ENCODE data around the gene SPOCK1.
A peak's percentile ranks its signal among the peaks of the same experiment; 100 is the strongest.

Gene SPOCK1

DNA sequence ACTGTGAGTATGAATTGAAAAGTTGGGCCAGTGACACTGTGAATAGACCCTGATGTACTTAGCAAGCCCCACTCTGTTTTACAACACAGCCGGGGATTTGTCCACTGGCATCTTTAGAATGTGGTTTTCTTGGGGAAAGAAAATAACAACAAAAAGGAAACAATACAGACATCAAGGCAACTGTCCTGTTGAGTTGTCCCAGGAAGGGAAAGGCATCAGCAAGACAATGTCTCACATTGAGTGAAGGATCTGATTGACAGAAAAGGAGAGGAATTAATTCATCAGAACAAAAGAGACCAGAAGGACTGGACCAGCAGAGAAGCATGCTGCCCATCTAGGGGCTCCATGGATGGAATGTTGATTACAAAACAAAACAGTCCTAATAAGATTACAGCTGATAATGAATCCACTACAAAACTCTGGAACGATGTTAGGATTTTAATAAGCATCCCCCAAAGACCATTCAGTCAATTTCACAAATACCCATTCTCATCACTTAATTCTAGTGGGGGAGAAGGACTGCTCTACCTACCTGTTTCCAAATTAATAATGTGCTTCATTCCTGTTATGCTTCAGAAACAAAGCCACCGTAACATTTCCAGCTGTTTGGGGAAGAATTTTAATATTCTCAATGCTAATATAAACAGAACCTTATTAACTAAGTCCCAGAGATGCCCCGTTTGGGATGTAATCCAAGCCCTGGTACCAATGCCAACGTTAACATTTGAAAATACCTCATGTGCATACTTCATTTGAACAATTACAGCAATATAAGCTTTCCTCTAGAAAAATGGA lies 298.0 kb downstream of the SPOCK1 start:
- TF ChIP-seq, protein P1, sequence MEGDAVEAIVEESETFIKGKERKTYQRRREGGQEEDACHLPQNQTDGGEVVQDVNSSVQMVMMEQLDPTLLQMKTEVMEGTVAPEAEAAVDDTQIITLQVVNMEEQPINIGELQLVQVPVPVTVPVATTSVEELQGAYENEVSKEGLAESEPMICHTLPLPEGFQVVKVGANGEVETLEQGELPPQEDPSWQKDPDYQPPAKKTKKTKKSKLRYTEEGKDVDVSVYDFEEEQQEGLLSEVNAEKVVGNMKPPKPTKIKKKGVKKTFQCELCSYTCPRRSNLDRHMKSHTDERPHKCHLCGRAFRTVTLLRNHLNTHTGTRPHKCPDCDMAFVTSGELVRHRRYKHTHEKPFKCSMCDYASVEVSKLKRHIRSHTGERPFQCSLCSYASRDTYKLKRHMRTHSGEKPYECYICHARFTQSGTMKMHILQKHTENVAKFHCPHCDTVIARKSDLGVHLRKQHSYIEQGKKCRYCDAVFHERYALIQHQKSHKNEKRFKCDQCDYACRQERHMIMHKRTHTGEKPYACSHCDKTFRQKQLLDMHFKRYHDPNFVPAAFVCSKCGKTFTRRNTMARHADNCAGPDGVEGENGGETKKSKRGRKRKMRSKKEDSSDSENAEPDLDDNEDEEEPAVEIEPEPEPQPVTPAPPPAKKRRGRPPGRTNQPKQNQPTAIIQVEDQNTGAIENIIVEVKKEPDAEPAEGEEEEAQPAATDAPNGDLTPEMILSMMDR (IDR thresholded peaks at IDR 0.05; ENCODE audit: low read depth, low read length), result no peak
- H3K4me3 ChIP-seq (replicated peaks in 1 of 2; ENCODE audit: low read depth in 2 of 2, low read length in 2 of 2), result no peak overlapping the region
- no peak for DNase-seq (ENCODE audit: low read depth in 2 of 2)

DNA sequence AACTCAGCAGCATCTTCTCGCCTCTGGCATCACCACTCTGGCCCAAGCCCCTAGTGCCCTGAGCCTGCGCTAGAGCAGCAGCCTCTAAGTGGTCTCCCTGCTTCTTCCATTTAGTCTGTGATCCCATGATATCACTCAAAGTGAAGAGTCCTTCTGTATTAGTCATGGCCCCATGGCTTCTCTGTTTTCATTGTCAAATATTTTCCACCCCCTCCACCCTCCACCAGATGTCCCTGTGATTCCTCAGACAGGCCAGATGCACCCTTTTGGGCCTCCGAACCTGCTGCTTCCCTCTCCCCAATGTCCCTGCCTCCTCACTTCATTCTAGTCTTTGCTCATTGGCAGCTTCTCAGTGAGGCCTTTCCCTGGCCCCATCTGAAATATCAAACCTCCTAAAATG lies 299.2 kb downstream of the SPOCK1 start:
- peak; percentile 28 to 79 for DNase-seq (ENCODE audit: low read depth in 2 of 2)
- TF ChIP-seq, protein P1 (IDR thresholded peaks at IDR 0.05; ENCODE audit: low read depth, low read length), result peak; percentile 27
- no peak overlapping the region for H3K4me3 ChIP-seq (replicated peaks in 1 of 2; ENCODE audit: low read depth in 2 of 2, low read length in 2 of 2)

DNA sequence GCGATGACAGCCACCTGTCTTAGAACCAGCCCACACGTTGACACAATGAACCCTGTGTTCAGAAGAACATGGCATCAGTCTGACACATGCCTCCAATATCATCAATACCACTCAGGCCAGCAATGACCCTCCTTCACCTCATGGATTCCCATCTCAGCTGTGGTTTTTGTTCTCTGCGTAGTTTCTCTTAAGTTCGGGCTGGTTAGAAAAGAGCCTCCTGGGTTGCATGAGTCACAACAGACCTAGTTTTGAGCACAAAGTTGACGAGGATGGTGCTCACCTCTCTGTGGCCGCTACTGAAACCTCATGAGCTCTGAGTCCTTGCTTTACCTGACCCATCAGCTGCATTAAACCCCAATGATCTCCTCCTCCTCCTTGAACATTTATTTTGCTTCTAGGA lies 299.9 kb downstream of the SPOCK1 start:
- no peak for DNase-seq (ENCODE audit: low read depth in 2 of 2)
- no peak overlapping the region for H3K4me3 ChIP-seq (replicated peaks in 1 of 2; ENCODE audit: low read depth in 2 of 2, low read length in 2 of 2)
- TF ChIP-seq, protein P1 (IDR thresholded peaks at IDR 0.05; ENCODE audit: low read depth, low read length), result no peak

DNA sequence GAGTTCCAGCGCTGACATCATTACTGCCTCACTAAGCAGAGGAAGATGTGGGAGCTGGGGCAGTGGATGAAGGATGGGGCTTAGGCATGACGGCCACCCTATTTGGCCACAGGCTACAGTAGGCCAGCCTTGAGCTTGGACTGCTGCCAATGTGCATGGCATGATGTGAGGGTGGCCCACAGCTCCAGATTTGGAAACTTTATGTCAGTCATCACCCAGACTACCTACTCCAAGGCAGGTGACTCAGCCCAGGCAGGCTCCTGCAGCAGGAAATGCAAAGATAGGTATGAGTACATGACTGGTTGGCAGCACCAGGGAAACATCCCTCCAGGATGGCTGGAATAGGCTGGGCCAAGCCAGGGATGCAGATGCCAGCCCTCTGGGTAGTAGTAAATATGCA lies 303.6 kb downstream of the SPOCK1 start:
- DNase-seq (ENCODE audit: low read depth in 2 of 2), result no peak
- TF ChIP-seq, protein P1 (IDR thresholded peaks at IDR 0.05; ENCODE audit: low read depth, low read length), result no peak
- no peak overlapping the region for H3K4me3 ChIP-seq (replicated peaks in 1 of 2; ENCODE audit: low read depth in 2 of 2, low read length in 2 of 2)

DNA sequence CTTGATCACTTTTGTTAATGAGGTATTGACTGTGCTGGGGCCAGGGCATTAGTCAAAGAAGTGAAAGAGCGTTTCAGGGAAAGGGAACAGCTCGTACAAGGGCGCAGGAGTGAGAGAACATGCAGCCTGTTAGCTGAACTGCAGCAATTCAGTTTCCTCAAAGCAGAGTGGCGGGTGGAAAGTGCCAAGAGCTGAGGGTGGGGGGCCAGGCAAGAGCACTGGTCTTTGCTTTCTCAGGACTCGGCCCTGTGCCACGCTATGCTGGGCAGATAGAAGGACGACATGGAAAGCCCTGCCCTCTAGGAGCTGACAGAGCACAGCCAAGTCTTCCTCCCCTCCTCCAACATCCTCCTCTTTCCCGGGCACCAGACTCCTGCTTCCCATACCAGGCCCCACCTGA lies 304.8 kb downstream of the SPOCK1 start:
- H3K4me3 ChIP-seq (replicated peaks in 1 of 2; ENCODE audit: low read depth in 2 of 2, low read length in 2 of 2), result no peak overlapping the region
- TF ChIP-seq, protein P1 (IDR thresholded peaks at IDR 0.05; ENCODE audit: low read depth, low read length), result no peak

DNA sequence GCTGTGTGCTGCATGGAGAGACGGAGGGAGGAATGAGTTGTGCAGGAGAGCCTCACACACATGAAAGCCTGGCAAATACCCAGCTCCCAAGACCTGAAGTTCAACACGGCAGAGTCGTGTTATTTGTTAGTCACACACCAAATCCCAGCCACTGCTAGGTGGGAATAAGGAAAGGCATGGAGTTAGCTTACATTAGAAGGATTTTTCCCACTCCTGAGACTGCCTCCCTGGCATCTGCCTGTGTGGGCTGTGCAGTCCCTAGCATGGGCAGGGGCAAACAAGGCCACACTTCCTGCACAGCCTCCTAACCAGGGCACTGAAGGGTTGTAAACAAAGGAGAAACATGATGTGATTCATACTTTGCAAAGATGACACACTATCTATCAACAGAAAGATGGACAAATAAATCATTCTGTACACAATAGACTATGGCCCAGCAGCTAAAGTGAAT lies 306.8 kb downstream of the SPOCK1 start:
- TF ChIP-seq, protein P1 (IDR thresholded peaks at IDR 0.05; ENCODE audit: low read depth, low read length), result no peak
- H3K4me3 ChIP-seq (replicated peaks in 1 of 2; ENCODE audit: low read depth in 2 of 2, low read length in 2 of 2), result no peak overlapping the region
- DNase-seq (ENCODE audit: low read depth in 2 of 2), result peak; percentile 19 to 69

More for the DNA sequence above, 304.8 kb downstream of the SPOCK1 start:
- DNase-seq (ENCODE audit: low read depth in 2 of 2), result no peak

Data from cardiac fibroblast (primary cell).